Activated naive CD4-positive, alpha-beta T cell treated with anti-CD3 and anti-CD28 coated beads for 36 hours (primary cell): Measurements from ENCODE around the gene FOCAD. TPM values are rescaled to one million over a fixed set of nuclear protein-coding genes. Genes with fewer than 3 reads are reported as not detected.

Source experiments
- microRNA-seq: library from miRNA; unstranded; fragments of <30 nt; microRNA quantifications from one replicate; pipeline ENCODE4 v1.2.0, GENCODE V29; 2022; ENCODE audit warnings: borderline microRNAs expressed, borderline replicate concordance
- total RNA-seq, 2 experiments: library from RNA; stranded (reverse); gene quantifications; one replicate each; pipeline ENCODE4 v1.2.3, GENCODE V29; 2021

FOCAD gene
- total RNA-seq, 2 experiments from 2014 or later = 31.7 to 32.2 TPM

Small RNA genes lying within 50 kb of the gene (microRNA-seq; reads per million reads assigned to microRNA genes)
- gene MIR491 = 9.3 reads per million, percentile 19 among the genes with 10 or more reads in this experiment

Other genes with a start within 250 kb of the FOCAD start
- 10 to 100 TPM; 44.3 to 51.4 TPM for gene MLLT3, start 61.8 kb upstream of the FOCAD start, total RNA-seq